NCI-H1930 (cell line): ENCODE results near the gene UBQLN4.

Experiments
- DNase-seq, 2 experiments: peaks; one replicate each; lab custom pipeline; 2025; lab: John Stamatoyannopoulos, UW

Gene UBQLN4

DNA sequence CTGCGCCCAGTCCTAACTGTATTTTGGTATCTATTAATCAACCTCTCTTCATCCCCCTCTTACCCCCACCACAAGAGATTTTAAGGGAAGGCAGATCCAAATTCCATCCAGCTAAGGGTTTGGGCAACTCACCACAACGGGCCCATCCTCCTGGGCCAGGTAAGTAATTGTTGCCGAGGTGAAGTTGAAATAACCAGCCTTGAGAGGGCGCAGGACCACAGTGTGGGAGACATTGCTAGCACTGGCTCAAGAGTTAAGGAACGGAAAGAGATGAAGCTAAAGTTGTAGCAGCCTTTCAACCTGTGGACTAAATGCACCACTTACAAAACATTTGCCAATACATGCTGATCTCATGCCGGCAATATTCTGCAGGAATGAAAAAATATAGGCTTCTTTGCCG, 38.8 kb downstream of the UBQLN4 start:
- DNase-seq, result no peak

DNA sequence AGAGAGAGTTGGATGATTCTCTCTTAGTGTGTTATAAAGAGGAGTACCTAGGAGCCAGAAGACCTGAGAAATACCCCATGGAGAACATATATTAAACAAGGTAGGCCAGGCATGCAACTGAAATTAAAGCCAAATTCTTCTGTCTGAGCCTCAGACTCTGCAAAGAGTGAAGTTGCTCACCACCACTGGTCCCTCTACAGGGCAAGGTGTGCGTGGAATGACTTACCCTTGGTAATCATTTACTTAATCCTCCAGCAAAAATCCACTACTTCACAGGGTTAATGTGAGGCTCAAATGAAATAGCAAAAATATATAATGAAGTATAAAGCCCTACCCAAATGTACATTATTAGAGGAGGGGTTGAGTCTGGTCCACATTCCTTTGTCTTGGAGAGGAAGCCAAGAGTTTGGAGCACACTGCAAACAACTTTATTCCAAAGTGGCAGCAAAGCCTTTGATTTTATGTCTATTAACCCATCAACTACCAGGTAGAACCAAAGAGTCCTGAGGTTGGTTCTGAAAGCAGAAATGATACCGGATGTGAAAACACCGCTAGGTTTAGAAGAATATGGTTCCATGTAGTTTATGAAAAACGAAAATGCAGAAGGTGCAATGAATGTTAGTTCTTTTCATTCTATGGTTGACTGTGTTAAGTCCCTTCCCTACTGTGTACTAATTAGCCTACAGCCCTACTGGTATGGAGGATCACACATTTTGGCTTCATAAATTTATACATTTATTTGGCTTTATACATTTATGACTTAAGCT, 41.4 kb downstream of the UBQLN4 start:
- DNase-seq, result no peak

DNA sequence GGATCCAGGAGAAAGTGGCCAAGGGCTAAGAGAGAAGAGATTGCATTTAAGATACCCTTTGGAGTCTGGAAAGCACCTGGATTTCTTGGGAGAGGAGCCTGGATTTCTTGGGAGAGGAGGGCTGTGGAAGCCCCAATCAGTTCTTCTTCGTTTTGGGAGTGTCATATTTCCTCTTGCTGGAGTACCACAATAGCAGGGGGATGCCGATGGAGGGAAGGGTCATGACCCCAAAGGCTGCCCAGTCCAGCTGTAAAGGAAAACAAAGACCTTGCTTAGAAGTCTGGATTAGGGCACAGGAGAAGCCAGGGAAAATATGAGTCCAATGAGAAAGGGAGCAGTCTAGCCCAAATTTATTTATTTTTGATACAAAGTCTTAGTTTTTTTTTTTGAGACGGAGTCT, 44.2 kb downstream of the UBQLN4 start:
- DNase-seq, result no peak

DNA sequence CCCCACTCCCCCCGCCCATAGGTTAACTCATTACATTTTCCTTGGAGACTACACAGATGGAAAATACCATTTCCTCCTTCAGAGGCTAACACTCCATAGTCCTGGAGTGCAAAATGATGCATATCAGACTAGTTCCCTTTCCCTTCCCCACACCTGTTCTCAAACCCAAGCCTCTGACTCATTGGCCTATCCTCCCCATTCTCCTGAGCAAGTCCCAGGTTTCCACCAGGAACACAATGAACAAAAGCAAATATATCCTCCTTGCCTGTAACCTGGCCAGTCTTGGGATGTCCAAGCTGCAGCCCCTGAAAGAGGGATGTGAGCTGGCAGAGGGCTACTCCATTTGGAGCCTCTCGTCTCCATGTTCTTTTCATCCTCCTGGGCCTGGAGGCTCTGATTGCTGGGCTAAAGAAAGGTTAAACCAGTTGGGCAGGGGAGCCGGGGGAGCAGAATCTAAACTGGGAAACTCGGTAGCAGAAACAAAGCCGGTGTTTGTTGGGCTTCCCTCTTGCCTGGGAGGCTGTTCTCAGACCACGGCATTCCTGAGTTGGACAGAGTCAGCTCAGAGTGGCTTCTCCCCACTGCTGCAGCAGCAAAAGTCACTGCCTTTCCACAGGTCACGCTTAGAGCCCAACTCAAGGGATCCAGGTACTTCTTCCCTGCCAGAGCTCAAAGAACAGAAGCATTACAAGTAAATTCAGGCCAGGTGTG, 46.8 kb downstream of the UBQLN4 start:
- DNase-seq, result no peak

DNA sequence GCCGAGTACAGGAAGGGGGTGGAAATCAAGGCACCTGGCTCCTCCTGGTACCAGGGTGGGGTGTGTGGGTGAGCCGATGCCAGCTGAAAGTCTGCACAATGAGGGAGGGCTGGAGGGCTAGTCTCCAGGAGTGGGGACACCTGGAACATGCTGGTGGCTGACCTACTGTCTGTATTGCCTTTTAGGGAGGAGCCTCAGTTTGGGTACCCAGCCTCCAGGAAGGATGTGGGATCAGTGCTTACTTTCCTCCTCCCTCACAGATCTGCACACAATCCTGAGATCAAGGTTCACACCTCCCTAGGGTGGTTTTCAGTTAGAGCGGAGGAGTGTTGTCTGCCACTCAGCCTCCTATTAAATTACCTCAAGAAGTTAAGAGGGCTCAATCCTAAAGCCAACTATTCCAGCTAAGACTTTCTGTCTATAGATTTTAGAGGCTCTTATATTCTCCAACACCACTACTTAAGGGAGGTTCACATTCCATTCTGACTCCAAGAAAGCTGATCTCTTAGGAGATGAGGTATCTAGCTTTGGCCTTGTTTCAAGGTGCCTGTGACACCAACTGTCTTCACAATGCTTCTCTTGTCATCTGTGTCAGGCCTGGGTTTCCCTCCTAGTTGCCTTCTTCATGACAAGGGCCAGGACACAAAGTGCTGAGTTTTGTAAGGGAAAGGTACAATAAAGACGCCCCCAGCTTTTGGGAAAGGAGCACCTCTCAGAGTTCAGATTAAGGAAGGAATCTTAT, 48.6 kb downstream of the UBQLN4 start:
- DNase-seq, result no peak

DNA sequence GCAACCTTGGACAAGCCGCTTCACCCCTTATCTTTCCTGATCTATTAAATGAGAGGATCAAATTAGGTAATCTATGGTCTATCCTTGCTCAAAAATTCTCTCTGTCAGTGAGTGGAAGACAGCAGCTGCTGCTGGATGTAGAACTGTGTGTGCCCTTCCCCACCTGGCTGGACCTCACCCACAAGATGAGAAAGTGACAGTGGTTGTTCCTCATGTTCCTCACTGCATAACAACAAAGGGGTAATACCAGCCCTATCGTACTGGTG, 49.7 kb downstream of the UBQLN4 start:
- DNase-seq, result no peak

DNA sequence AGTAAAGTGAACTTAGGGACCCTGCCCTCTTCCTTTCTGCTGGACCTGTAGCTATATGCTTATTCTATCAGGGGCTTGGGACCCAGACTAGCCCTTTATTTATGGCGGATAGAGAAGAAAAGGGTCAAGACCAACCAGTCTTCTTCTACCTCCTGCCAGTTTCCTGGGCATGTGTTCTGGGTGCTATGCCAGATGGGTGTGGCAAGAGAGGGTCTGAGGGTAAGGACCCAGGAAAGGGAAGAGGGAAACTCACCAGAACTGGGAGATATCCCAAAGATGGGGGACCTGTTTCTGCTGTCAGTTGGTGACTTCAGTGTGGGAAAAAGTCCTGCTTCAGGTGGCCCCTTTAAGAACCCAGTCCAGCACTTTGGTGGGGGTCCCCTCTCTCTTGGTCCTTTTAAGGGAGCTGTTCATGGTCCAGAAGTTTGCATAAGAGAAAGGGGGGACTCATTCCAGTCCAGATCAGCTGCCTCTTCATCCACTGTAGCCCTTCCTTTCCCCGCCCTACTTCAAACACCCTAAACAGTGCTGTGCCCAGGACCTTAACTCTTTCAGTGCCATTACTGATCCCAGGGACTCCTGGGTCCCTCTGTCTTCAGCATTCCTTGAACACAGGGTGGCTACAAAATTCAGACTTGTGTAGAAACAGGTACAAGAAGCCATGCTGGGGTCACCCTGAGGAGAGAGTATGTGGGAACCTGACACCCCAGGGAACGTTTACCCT, 51.2 kb downstream of the UBQLN4 start:
- DNase-seq, result no peak

DNA sequence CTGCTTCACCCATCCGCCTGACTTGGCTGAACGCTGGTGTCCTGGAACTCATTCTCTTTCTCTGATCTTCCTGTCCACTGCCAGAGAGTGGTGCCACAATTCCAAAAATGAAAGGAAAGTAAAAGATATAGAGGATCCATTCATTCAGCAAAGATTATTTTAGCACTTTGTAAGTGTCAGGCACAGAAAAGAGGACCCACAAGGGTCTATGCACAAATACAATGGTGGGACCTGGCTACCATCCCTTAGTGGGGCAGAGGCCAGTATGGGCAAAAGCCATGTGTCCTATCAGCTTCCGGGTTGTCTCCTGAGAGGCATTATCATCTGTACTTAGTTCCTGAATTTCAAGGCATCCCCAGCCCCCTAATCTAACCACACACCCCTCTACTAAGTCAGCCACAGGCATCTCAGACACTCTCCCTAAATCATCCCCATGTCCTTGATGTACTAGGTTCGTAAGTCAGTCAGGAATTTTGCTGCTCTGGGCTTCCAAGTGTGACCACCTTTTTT, 51.9 kb downstream of the UBQLN4 start:
- no peak for DNase-seq

DNA sequence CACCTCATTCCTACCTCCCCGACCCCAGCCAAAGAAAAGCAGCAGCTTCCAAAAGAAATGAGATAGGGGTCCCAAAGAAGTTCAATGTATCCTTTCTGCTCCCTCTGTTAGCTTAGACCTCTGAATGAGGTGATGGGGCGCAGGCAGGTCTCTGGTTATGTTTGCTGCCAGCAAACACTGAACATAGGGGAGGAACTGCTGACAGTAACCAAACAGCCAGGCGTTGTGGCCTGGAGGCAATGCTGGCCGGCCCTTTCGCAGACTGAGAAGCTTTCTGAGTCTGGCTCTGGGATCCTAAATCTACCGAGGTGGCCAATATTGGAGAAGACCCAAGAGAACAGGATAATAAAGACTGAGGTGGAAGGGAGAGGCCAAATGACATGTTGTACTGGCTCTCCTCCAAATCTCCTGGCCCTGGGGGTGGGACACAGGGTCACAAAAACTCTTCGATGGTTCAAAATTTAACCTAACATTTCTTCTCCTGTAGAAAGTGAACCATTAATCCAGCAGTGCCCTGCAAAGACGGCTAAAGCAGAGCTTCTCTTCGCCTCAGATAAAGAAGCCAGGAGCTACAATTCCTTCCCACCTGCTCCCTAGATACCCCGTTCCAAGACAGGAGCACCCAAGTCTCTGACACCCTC, 52.5 kb downstream of the UBQLN4 start:
- no peak for DNase-seq

DNA sequence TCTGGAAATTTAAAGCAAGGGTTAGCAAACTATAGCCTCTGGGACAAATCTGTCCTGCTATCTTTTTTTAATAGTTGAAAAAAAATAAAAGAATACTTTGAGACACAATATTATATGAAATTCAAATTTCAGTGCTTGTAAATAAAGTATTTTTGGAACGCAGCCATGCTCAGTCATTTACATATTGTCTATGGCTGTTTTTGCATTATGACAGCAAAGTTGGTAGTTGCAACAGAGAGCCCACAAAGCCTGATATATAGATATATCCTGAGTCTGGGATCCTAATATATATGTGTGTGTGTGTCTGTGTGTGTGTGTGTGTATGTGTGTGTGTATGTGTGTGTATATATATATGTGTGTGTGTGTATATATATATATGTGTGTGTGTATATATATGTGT, 53.6 kb downstream of the UBQLN4 start:
- no peak for DNase-seq

DNA sequence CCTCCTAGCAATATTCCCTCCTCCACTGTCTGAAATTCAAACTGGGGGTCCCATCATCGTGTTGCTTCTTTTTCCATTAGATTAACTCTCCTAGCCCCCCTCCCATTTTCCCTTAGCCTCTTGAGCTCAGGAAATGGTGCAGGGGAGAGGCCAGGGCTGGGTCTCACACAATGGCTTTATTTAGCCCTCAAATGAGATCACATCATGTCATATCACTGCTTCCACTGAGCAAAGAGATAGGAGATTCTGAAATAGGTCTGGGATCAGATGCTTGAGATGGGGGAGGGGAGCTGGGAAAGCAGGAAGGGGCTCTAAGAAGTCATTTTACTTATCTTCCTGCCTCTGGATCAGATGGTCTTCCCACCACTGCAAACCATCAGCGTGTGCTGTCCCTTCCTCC, 57.4 kb downstream of the UBQLN4 start:
- no peak for DNase-seq

DNA sequence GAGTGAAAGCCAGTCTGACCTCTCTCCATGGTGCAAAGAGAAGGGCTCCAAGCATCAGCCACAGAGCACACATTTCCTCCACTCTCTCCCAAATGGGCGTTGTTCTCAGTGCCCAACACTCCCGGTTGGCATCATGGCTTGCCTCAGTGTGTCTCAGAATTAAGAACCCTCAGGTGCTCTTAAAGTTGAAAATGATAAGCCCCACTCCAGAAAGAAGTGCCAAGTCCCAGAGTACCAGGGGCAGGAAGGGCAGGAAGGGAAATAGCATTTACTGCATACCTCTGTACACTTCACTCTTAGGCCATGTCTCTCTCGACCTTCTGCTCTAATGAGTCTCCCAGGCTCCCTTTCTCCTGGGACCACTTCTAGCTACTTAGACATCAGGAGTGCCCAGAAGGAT, 60.0 kb downstream of the UBQLN4 start:
- DNase-seq, result no peak

DNA sequence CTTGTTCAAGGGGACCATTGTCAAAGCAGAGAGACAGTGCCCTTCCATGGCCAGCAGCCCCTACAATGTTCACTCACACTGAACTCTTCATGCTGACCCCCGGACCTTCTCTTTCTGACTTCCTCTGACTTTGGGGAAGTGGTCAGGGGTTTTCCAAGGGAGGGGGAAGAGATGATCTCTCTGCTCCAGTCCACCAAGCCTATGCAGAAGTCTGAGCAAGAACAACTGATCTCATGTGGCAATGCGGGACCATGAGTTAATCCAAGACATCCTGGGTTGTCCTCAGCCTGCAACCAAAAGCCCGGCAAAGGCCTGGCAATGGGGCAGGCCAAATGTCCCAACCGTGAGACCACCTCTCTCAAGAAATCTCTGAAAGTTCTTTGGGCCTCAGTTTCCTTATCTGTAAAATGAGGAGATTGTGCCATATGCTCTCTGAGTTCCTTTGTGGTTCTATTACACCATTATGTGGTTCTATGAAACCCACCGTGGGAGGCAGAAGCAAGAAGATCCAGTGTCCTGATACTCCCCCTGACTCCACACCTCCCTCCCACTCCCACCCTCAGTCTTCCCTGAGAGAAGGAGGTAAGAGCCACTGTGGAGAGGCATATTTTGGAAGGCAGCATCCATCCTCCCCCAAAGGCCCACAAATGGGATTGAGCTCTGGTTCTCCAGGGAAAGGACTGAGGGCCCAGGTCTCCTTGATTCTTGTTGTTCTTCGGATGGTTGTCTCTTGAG, 63.4 kb downstream of the UBQLN4 start:
- DNase-seq, result no peak

DNA sequence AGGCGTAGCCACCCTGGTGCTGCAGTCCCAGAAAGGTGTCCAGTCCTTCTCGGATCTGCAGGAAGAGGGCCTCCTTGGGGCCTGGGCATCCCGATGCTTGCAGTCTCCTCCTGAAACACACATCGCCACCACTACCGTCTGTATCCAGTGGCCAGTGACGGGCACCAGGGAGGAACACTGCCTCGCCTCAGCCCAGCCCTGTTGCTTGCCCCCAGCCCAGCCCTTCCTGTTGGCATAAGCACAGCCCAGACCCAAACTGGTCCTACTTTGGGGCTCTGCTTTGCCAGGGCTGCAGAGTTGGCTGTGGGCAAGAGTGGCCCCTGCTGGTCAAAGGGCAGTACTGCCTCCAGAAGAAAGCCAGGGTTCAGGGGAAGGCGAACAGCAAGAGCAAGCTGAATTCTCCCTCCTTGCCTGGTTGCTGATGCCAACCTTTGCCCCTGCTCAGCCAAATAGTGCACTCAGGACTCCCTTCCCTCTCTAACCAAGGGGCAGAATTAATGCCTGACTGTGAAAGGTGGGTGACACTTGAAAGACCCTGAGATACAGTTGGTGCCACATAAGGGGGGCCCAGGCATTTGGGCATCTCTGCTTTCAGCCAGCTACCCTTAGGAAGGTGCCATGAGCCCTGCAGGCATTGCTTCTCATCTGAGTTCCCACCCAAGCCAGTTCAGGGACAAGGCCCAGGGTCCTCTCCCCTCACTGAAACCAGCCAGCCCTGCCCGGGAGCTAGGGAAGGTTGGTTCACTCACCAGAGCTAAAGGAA, 64.2 kb downstream of the UBQLN4 start:
- DNase-seq, result peak; percentile 17 to 48
